ENCODE data around the gene PTPRE.

DNA sequence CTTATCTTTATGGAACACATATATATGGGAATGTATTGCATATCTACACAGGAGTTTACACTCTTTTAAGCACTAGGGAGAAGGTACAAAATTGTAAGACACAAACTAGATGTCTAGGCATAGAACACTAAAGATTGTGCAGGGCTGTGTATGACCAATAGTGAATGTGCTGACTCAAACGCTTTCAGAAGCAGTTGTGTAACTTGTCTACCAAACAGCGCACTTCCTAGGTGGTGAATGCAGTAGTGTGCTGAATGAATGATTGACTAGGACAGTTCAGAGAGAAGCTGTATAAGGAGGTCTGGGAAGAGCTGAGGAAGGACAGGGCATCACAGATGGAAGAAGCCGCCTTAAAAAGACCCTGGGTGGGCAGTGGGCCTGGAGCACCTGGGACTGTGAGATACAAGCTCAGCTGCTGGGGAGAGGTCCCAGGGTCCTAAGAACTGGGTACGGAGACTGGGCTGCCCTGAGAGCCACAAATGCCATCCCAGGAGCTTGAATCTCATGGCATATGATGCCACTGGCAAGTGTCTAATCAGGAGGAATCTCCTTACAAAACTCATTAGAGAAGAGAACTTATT, 28.3 kb upstream of the PTPRE start:
- TF ChIP-seq, protein P1, sequence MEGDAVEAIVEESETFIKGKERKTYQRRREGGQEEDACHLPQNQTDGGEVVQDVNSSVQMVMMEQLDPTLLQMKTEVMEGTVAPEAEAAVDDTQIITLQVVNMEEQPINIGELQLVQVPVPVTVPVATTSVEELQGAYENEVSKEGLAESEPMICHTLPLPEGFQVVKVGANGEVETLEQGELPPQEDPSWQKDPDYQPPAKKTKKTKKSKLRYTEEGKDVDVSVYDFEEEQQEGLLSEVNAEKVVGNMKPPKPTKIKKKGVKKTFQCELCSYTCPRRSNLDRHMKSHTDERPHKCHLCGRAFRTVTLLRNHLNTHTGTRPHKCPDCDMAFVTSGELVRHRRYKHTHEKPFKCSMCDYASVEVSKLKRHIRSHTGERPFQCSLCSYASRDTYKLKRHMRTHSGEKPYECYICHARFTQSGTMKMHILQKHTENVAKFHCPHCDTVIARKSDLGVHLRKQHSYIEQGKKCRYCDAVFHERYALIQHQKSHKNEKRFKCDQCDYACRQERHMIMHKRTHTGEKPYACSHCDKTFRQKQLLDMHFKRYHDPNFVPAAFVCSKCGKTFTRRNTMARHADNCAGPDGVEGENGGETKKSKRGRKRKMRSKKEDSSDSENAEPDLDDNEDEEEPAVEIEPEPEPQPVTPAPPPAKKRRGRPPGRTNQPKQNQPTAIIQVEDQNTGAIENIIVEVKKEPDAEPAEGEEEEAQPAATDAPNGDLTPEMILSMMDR (IDR thresholded peaks at IDR 0.05): no peak
- no peak for TF ChIP-seq POLR2A (IDR thresholded peaks at IDR 0.05)
- TF ChIP-seq EP300 (IDR thresholded peaks at IDR 0.05): no peak
